IPS DF 4.7 (cell line): ENCODE results near the gene PSMB1.
A peak's percentile ranks its signal among the peaks of the same experiment; 100 is the strongest.
"Not testable (repeated sequence)": the region's sequence is repeated elsewhere in the genome, so short reads cannot be mapped to it uniquely, and the experiment has no call there.

Experiments used
- DNase-seq: peaks from one replicate; pipeline ENCODE4 v3.0.0-alpha.2; 2013; ENCODE audit warnings: low spot score; ENCODE audit errors: extremely low read depth

PSMB1 gene

DNA sequence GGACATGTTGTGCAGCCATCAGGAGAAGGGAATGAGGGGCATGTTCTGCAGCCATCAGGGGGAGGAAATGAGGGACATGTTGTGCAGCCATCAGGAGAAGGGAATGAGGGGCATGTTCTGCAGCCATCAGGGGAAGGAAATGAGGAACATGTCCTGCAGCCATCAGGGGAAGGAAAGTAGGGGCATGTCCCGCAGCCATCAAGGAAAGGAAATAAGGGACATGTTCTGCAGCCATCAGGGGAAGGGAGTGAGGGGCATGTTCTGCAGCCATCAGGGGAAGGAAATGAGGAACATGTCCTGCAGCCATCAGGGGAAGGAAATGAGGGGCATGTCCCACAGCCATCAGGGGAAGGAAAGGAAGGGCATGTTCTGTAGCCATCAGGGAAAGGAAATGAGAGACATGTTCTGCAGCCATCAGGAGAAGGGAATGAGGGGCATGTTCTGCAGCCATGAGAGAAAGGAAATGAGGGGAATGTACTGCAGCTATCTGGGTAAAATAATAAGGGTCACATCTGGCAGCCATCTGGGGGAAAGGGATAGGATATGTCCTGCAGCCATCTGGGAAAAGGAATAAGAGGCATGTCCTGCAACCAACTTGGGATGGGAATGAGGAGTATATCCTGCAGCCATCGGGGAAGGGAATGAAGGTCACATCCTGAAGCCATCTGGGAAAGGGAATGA, 50.2 kb downstream of the PSMB1 start:
- DNase-seq: not testable (repeated sequence)

DNA sequence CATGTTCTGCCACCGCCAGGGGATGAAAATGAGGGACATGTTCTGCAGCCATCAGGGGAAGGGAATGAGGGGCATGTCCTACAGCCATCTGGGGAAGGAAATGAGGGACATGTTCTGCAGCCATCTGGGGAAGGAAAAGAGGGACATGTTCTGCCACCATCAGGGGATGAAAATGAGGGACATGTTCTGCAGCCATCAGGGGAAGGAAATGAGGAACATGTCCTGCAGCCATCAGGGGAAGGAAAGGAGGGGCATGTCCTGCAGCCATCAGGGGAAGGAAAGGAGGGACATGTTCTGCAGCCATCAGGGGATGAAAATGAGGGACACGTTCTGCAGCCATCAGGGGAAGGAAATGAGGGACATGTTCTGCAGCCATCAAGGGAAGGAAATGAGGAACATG, 50.8 kb downstream of the PSMB1 start:
- not testable (repeated sequence) for DNase-seq

DNA sequence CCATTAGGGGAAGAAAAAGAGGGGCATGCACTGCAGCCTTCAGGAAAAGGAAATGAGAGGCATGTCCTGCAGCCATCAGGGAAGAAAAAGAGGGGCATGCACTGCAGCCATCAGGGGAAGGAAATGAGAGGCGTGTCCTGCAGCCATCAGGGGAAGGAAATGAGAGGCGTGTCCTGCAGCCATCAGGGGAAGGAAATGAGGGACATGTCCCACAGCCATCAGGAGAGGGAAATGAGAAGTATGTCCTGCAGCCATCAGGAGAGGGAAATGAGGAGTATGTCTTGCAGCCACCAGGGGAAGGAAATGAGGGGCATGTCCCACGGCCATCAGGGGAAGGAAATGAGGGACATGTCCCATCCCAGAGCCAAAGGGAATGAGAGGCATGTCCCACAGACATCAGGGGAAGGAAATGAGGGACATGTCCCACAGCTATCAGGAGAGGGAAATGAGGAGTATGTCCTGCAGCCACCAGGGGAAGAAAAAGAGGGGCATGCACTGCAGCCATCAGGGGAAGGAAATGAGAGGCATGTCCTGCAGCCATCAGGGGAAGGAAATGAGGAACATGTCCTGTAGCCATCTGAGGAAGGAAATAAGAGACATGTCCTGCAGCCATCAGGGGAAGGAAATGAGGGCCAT, 52.0 kb downstream of the PSMB1 start:
- no peak for DNase-seq

DNA sequence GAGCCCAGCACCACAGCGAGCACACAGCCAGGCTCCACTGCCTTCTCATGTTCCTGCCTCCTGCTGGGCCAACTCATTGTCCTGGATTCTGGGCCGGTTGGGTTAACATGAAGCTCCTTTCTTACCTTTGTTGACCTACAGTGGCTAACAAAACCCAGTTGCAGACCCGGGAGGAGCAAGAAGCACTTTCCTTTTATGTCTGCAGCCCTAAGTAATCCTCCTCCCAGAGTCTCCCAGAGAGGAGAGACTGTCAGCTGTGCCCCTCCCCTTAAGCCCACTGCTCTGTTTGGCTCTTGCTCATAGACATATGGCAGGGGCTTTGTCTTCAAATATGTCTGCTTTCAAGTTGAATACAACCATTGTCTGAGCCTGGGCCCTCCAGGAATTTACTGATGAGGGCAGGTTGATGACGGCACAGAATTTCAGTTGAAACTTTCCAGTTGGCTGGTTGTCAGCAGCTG, 55.2 kb downstream of the PSMB1 start:
- DNase-seq: peak; percentile 74

DNA sequence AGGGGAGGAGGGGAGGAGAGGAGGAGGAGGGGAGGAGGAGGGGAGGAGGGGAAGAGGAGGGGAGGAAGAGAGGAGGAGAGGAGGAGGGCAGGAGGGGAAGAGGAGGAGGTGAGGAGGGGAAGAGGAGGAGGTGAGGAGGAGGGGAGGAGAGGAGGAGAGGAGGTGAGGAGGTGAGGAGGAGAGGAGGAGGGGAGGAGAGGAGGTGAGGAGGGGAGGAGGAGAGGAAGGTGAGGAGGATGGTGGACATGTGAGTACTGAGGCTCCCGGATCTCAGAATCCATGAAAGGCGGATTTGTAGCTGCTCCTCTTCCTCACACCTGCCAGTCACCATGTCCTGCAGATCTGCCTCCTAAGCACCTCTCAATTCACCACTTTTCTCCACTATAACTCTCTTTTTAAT, 59.8 kb downstream of the PSMB1 start:
- no peak for DNase-seq

DNA sequence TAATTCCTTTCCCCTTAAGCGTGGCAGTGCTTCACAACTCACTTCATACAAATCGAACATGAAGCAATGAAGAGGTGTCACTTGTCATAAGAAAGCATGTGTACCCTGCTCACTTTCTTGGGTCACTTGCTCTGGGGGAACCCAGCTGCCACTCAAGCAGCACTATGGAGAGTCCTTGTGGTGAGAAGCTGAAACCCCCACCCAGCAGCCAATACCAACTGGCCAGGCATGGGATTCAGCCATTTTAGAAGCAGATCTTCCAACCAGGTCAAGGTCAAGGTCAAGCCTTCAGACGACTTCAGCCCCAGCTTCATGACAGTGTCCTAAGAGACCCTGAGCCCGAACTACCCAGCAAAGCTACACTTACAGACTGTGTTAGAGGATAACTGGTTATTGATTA, 62.8 kb downstream of the PSMB1 start:
- DNase-seq: no peak

DNA sequence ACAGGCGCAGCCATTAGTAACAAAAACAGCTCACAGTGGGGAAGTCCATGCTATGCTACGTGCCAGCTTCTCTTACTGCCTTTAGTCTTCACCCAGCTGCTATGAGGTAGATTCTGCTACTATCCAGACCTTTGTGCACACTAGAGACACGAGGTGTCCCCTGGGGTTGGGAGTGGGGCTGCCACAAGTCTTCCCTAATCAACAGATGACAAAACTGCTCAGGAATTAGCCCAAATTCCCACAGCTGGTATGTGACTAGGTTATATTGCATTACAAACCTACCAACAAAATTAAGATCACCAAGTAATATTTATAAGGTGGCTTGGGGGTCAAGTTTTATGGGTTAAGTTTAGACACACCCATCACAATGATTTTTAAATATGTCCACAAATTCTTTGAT, 63.3 kb downstream of the PSMB1 start:
- no peak for DNase-seq

DNA sequence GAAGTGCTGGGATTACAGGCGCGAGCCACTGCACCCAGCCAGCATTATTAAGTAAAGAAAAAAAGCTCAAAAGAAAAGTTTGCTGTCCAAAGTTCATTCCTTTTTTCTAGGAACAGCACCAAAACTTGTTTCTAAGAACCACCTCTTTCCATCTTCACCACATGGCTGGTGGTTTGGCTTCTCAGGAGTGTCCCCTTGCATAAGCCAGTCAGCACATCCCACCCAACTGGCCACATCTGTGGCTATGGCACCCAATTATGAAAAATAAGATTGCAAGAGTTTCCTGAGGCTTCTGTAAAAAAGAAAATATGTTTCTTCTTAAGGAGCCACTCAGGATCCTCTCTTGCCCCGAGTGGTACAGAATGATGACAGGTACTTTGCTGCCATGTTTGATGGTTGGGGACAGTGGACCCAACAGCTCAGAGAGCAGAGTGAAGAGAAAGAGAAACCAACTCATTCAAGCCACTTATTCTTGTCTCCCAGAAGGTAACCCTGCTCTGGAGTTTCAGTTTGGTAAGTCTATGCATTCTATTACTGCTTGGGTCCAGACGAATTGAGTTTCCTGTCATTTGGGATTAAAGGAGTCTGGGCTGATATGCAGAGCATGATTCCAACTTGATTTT, 65.3 kb downstream of the PSMB1 start:
- DNase-seq: no peak

DNA sequence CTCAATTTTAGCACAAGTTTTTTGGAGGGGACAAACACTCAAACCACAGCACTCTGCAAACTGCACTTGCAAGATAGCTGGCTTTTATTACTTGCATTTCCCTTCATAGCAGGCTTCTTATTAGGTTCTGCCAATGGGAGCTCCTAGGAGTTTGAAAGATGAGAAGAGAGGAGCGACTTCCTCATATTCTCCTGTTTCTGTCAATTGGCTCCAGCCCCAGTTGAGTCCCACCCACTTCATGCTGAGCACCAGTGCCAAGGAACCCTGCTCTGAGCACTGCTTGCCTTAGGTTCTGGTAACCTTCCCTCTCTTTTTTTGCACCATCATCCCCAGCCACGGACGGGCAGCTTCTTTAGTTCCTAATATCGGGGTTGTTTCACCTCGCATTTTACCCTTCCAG, 67.9 kb downstream of the PSMB1 start:
- DNase-seq: no peak
